ENCODE measurements around the gene ARHGEF10L. TPM values are rescaled to one million over a fixed set of nuclear protein-coding genes. Genes with fewer than 3 reads are reported as not detected.

ARHGEF10L gene
- total and polyA plus RNA-seq, 8 donors: 16.8 to 39.6 (median 21.1) TPM

- Histone ChIP-seq H3K4me3 (no peak overlapping the region), H3K27ac (no peak overlapping the region), H3K4me1 (peaks cover 5 to 36% of the 10 kb centered on the region in 2 donors), H3K27me3 (peaks cover 0 to 40% of the 10 kb centered on the region in 2 donors), H3K36me3 (no peaks in the 10 kb centered on the region), H3K9me3 (no peaks in the 10 kb centered on the region)
- intact Hi-C loops (cut with DNase I): no loop called here
- TF ChIP-seq CTCF (IDR thresholded peaks at IDR 0.05): no peak
- ATAC-seq (no peak), DNase-seq (no peak)
Observed at GRCh38 chr1:17542645-17543044, 3.1 kb downstream of the ARHGEF10L start.

DNA sequence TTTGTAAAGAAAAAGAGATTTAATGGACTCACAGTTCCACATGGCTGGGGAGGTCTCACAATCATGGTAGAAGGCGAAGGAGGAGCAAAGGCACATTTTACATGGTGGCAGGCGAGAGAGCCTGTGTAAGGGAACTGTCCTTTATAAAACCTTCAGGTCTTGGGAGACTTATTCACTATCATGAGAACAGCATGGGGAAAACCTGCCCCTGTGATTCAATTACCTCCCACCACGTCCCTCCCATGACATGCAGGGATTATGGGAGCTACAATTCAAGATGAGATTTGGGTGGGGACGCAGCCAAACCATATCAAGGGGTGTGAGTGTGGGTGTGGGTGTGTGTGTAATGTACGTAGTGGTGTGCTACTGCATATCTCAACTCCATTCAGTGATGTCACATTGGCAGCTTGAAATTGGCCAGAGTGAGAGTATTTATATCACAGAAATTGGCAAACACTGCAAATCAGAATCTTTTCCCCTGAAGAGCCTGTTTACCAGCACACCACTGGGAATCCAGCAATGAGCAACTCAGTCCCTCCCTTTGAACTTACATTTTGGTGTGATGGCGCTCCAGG, 5.4 kb downstream of the ARHGEF10L start:
- intact Hi-C loops (cut with DNase I): no loop called here
- DNase-seq (no peak), ATAC-seq (no peak)
- H3K4me3 ChIP-seq: no peak overlapping the region
- no peak overlapping the region for H3K27ac ChIP-seq
- peaks cover 0 to 26% of the 10 kb centered on the region in 2 donors for H3K4me1 ChIP-seq
- no peaks in the 10 kb centered on the region for H3K36me3 ChIP-seq
- H3K9me3 ChIP-seq: no peaks in the 10 kb centered on the region
- peaks cover 0 to 20% of the 10 kb centered on the region in 2 donors for H3K27me3 ChIP-seq
- no peak for TF ChIP-seq CTCF (IDR thresholded peaks at IDR 0.05)

GRCh38 chr1:17545356-17545755, 5.9 kb downstream of the ARHGEF10L start:
- Histone ChIP-seq H3K36me3 (no peaks in the 10 kb centered on the region), H3K4me1 (peaks cover 0 to 25% of the 10 kb centered on the region in 2 donors), H3K4me3 (no peak overlapping the region), H3K27me3 (peaks cover 0 to 15% of the 10 kb centered on the region in 2 donors), H3K27ac (no peak overlapping the region), H3K9me3 (no peaks in the 10 kb centered on the region)
- DNase-seq (no peak), ATAC-seq (peak; percentile 73)
- intact Hi-C loops (cut with DNase I): no loop called here
- no peak for TF ChIP-seq CTCF (IDR thresholded peaks at IDR 0.05)

DNA sequence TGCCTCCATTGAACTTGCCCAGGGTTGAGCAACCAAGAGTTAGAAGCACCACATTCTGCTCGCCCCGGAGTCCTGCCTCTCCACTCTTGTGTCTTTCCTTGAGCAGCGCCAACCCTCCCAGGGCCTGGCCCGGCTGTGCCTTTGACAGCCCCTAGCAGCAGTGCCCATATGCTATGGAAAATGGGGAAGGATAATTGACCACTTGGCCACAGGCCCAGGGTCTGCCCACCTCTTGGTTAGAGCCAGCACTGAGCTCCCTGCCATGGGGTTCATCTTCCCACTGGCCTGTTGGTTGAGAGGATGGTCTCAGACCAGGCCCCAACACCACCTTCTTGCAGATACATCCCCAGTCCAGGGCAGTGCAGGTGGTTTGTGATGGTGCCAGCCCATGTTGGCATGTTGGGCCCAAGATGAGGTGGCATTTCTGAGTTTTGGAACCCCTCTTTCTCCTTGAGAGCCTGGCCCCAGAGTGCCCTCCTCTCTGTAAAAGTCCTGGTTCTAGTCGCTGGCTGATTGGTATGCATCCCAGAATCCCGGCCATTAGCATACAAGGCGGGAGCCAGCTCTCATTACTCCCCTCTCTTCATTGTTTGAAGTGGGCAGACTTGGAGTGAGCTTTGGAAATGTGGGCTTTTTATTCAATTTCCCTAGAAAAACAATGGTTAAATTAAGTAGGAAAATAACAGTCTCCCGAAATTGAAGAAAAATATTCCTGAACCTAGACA, 7.6 kb downstream of the ARHGEF10L start:
- ATAC-seq (no peak), DNase-seq (no peak)
- Histone ChIP-seq H3K9me3 (no peaks in the 10 kb centered on the region), H3K4me1 (peaks cover 0 to 28% of the 10 kb centered on the region in 2 donors), H3K4me3 (no peak overlapping the region), H3K36me3 (no peaks in the 10 kb centered on the region), H3K27ac (no peak overlapping the region), H3K27me3 (no peaks in the 10 kb centered on the region)
- no peak for TF ChIP-seq CTCF (IDR thresholded peaks at IDR 0.05)
- intact Hi-C loops (cut with DNase I): no loop called here

DNA sequence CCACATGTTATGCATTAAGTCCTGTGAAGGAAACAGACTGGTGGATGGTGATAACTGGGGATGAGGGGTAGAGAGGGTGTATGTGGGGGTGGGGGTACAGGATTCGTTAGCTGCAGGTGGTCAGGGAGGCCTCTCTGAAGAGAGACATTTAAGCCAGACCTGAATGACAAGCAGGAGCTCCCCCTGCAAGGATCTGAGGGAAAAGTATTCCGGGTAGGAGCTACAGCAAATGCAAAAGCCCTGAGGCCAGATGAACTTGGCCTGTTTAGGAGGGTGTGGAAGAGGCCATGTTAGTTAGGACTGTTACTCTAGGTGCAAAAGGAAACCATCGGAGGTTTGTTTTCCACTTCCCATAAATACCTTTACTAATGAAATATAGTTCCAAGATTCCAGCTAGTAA, 9.9 kb downstream of the ARHGEF10L start:
- intact Hi-C loops (cut with DNase I): no loop called here
- Histone ChIP-seq H3K4me1 (peaks cover 0 to 35% of the 10 kb centered on the region in 2 donors), H3K4me3 (no peak overlapping the region), H3K27ac (no peak overlapping the region), H3K27me3 (no peaks in the 10 kb centered on the region), H3K36me3 (no peaks in the 10 kb centered on the region), H3K9me3 (no peaks in the 10 kb centered on the region)
- ATAC-seq: no peak
- no peak for TF ChIP-seq CTCF (IDR thresholded peaks at IDR 0.05)
- no peak for DNase-seq
